Measurements from ENCODE around the gene PRMT1.

Gene PRMT1

GRCh38 chr19:49665036-49665350, 12.1 kb upstream of the PRMT1 start:
- peak overlapping the region; percentile 85 for H2AFZ ChIP-seq (ENCODE audit: low read length)
- no peak overlapping the region for H3K14ac ChIP-seq (ENCODE audit: low read length)
- peak overlapping the region; percentile 73 to 87 for H3K4me3 ChIP-seq (ENCODE audit: low read length in 2 of 2)
- no peaks in the 10 kb centered on the region for H3K27me3 ChIP-seq (ENCODE audit: control insufficient read depth in 3 of 3, insufficient read depth in 3 of 3, low read depth in 1 of 3, low read length in 3 of 3)
- H3K36me3 ChIP-seq (replicated peaks in 1 of 2; ENCODE audit: control insufficient read depth in 2 of 2, insufficient read depth in 2 of 2, low read length in 2 of 2), result peaks cover 34 to 56% of the 10 kb centered on the region in 2 donors
- H3K18ac ChIP-seq (ENCODE audit: low read length), result peak overlapping the region; percentile 94
- H2BK15ac ChIP-seq (ENCODE audit: low read length), result no peak overlapping the region
- WGBS, 2 donors (ENCODE audit: extremely low coverage in 2 of 2, insufficient read length in 2 of 2, insufficient replicate concordance in 1 of 2), result no CpG with 5 or more reads among the region's 7 CpGs
- peak overlapping the region; percentile 95 for H3K4me2 ChIP-seq (ENCODE audit: insufficient read depth, low read length, poor library complexity, severe bottlenecking)
- no peak overlapping the region for H2AK5ac ChIP-seq (ENCODE audit: low read depth, low read length)
- no peak overlapping the region for H2BK5ac ChIP-seq (ENCODE audit: low read length)
- peaks cover 2 to 3% of the 10 kb centered on the region in 2 donors for H3K9me3 ChIP-seq (replicated peaks in 1 of 2; ENCODE audit: control insufficient read depth in 2 of 2, insufficient read depth in 1 of 2, low read depth in 1 of 2, low read length in 2 of 2)
- H4K8ac ChIP-seq (ENCODE audit: low read depth, low read length), result no peak overlapping the region
- no peak overlapping the region for H3K23ac ChIP-seq (ENCODE audit: low read depth, low read length, poor library complexity)
- DNase-seq (ENCODE audit: low spot score), result no peak
- peaks cover 3 to 10% of the 10 kb centered on the region in 2 donors for H3K4me1 ChIP-seq (ENCODE audit: control insufficient read depth in 2 of 2, insufficient read depth in 1 of 2, low read depth in 1 of 2, low read length in 2 of 2)
- H3K79me1 ChIP-seq (ENCODE audit: low read depth, low read length), result peaks cover 8% of the 10 kb centered on the region
- H3K27ac ChIP-seq (replicated peaks; ENCODE audit: low read length), result no peak overlapping the region
- H3K4ac ChIP-seq (ENCODE audit: low read length), result no peak overlapping the region
- H3K9ac ChIP-seq (ENCODE audit: low read depth, low read length, poor library complexity), result peak overlapping the region; percentile 98
- H2BK12ac ChIP-seq (ENCODE audit: low read length), result no peak overlapping the region
- H2BK120ac ChIP-seq (ENCODE audit: low read depth, low read length), result no peak overlapping the region
- no peak overlapping the region for H4K91ac ChIP-seq (ENCODE audit: low read depth, low read length, poor library complexity)

GRCh38 chr19:49665351-49666119, 11.5 kb upstream of the PRMT1 start, which contains the start of the genes BCL2L12 and IRF3:
Gene BCL2L12 (plus strand): TSS chr19:49665933. CDS start chr19:49666693, 760 bp downstream.
Gene IRF3 (minus strand): TSS chr19:49665857. CDS start chr19:49664838, 1,019 bp downstream.
- Histone ChIP-seq H4K91ac (ENCODE audit: low read depth, low read length, poor library complexity) (no peak within 1 kb of the TSS), H3K23ac (ENCODE audit: low read depth, low read length, poor library complexity) (peak within 1 kb of the TSS; percentile 83), H2BK120ac (ENCODE audit: low read depth, low read length) (no peak within 1 kb of the TSS), H3K27ac (replicated peaks; ENCODE audit: low read length) (peak within 1 kb of the TSS; percentile 74), H4K8ac (ENCODE audit: low read depth, low read length) (no peak within 1 kb of the TSS), H3K36me3 (replicated peaks in 1 of 2; ENCODE audit: control insufficient read depth in 2 of 2, insufficient read depth in 2 of 2, low read length in 2 of 2) (peaks cover 32 to 54% of the 10 kb centered on the region in 2 donors), H2BK5ac (ENCODE audit: low read length) (no peak within 1 kb of the TSS), H2BK12ac (ENCODE audit: low read length) (no peak within 1 kb of the TSS), H3K9ac (ENCODE audit: low read depth, low read length, poor library complexity) (peak within 1 kb of the TSS; percentile 98), H3K18ac (ENCODE audit: low read length) (peak within 1 kb of the TSS; percentile 94), H3K14ac (ENCODE audit: low read length) (no peak within 1 kb of the TSS), H3K9me3 (replicated peaks in 1 of 2; ENCODE audit: control insufficient read depth in 2 of 2, insufficient read depth in 1 of 2, low read depth in 1 of 2, low read length in 2 of 2) (no peaks in the 10 kb centered on the region), H3K4me3 (ENCODE audit: low read length in 2 of 2) (peak within 1 kb of the TSS; percentile 73 to 87), H3K4me2 (ENCODE audit: insufficient read depth, low read length, poor library complexity, severe bottlenecking) (peak within 1 kb of the TSS; percentile 95), H2AK5ac (ENCODE audit: low read depth, low read length) (no peak within 1 kb of the TSS), H3K4ac (ENCODE audit: low read length) (no peak within 1 kb of the TSS), H3K79me1 (ENCODE audit: low read depth, low read length) (peaks cover 8% of the 10 kb centered on the region), H3K27me3 (ENCODE audit: control insufficient read depth in 3 of 3, insufficient read depth in 3 of 3, low read depth in 1 of 3, low read length in 3 of 3) (no peaks in the 10 kb centered on the region), H3K4me1 (ENCODE audit: control insufficient read depth in 2 of 2, insufficient read depth in 1 of 2, low read depth in 1 of 2, low read length in 2 of 2) (peaks cover 3 to 10% of the 10 kb centered on the region in 2 donors), H2BK15ac (ENCODE audit: low read length) (no peak within 1 kb of the TSS), H2AFZ (ENCODE audit: low read length) (peak within 1 kb of the TSS; percentile 85)
- DNase-seq (ENCODE audit: low spot score), result peak; percentile 94
- WGBS, 2 donors (ENCODE audit: extremely low coverage in 2 of 2, insufficient read length in 2 of 2, insufficient replicate concordance in 1 of 2), result no CpG with 5 or more reads among the region's 50 CpGs

GRCh38 chr19:49666120-49666444, 11.0 kb upstream of the PRMT1 start:
- peaks cover 3 to 10% of the 10 kb centered on the region in 2 donors for H3K4me1 ChIP-seq (ENCODE audit: control insufficient read depth in 2 of 2, insufficient read depth in 1 of 2, low read depth in 1 of 2, low read length in 2 of 2)
- H4K91ac ChIP-seq (ENCODE audit: low read depth, low read length, poor library complexity), result no peak overlapping the region
- H3K23ac ChIP-seq (ENCODE audit: low read depth, low read length, poor library complexity), result no peak overlapping the region
- no peaks in the 10 kb centered on the region for H3K27me3 ChIP-seq (ENCODE audit: control insufficient read depth in 3 of 3, insufficient read depth in 3 of 3, low read depth in 1 of 3, low read length in 3 of 3)
- no peak overlapping the region for H4K8ac ChIP-seq (ENCODE audit: low read depth, low read length)
- H2AK5ac ChIP-seq (ENCODE audit: low read depth, low read length), result no peak overlapping the region
- H3K4me2 ChIP-seq (ENCODE audit: insufficient read depth, low read length, poor library complexity, severe bottlenecking), result peak overlapping the region; percentile 74
- WGBS, 2 donors (ENCODE audit: extremely low coverage in 2 of 2, insufficient read length in 2 of 2, insufficient replicate concordance in 1 of 2), result no CpG with 5 or more reads among the region's 9 CpGs
- peak overlapping the region; percentile 68 for H3K18ac ChIP-seq (ENCODE audit: low read length)
- peaks cover 29 to 53% of the 10 kb centered on the region in 2 donors for H3K36me3 ChIP-seq (replicated peaks in 1 of 2; ENCODE audit: control insufficient read depth in 2 of 2, insufficient read depth in 2 of 2, low read length in 2 of 2)
- DNase-seq (ENCODE audit: low spot score), result no peak
- no peaks in the 10 kb centered on the region for H3K9me3 ChIP-seq (replicated peaks in 1 of 2; ENCODE audit: control insufficient read depth in 2 of 2, insufficient read depth in 1 of 2, low read depth in 1 of 2, low read length in 2 of 2)
- H2BK5ac ChIP-seq (ENCODE audit: low read length), result no peak overlapping the region
- peak overlapping the region; percentile 73 to 85 for H3K4me3 ChIP-seq (ENCODE audit: low read length in 2 of 2)
- H2BK12ac ChIP-seq (ENCODE audit: low read length), result no peak overlapping the region
- peaks cover 8% of the 10 kb centered on the region for H3K79me1 ChIP-seq (ENCODE audit: low read depth, low read length)
- no peak overlapping the region for H3K4ac ChIP-seq (ENCODE audit: low read length)
- H2AFZ ChIP-seq (ENCODE audit: low read length), result peak overlapping the region; percentile 85
- H2BK120ac ChIP-seq (ENCODE audit: low read depth, low read length), result no peak overlapping the region
- H3K9ac ChIP-seq (ENCODE audit: low read depth, low read length, poor library complexity), result peak overlapping the region; percentile 37
- H2BK15ac ChIP-seq (ENCODE audit: low read length), result no peak overlapping the region
- no peak overlapping the region for H3K14ac ChIP-seq (ENCODE audit: low read length)
- no peak overlapping the region for H3K27ac ChIP-seq (replicated peaks; ENCODE audit: low read length)

GRCh38 chr19:49667473-49667872, 9.6 kb upstream of the PRMT1 start:
- Histone ChIP-seq H3K4ac (ENCODE audit: low read length) (no peak overlapping the region), H3K18ac (ENCODE audit: low read length) (no peak overlapping the region), H3K79me1 (ENCODE audit: low read depth, low read length) (peaks cover 8% of the 10 kb centered on the region), H2AK5ac (ENCODE audit: low read depth, low read length) (no peak overlapping the region), H3K4me2 (ENCODE audit: insufficient read depth, low read length, poor library complexity, severe bottlenecking) (no peak overlapping the region), H3K27me3 (ENCODE audit: control insufficient read depth in 3 of 3, insufficient read depth in 3 of 3, low read depth in 1 of 3, low read length in 3 of 3) (no peaks in the 10 kb centered on the region), H3K4me3 (ENCODE audit: low read length in 2 of 2) (peak overlapping the region in 1 of 2 donors; percentile 7), H3K27ac (replicated peaks; ENCODE audit: low read length) (no peak overlapping the region), H3K9me3 (replicated peaks in 1 of 2; ENCODE audit: control insufficient read depth in 2 of 2, insufficient read depth in 1 of 2, low read depth in 1 of 2, low read length in 2 of 2) (no peaks in the 10 kb centered on the region), H2BK120ac (ENCODE audit: low read depth, low read length) (no peak overlapping the region), H2BK5ac (ENCODE audit: low read length) (no peak overlapping the region), H3K9ac (ENCODE audit: low read depth, low read length, poor library complexity) (no peak overlapping the region), H3K4me1 (ENCODE audit: control insufficient read depth in 2 of 2, insufficient read depth in 1 of 2, low read depth in 1 of 2, low read length in 2 of 2) (peaks cover 3 to 15% of the 10 kb centered on the region in 2 donors), H2BK15ac (ENCODE audit: low read length) (no peak overlapping the region), H3K14ac (ENCODE audit: low read length) (no peak overlapping the region), H2AFZ (ENCODE audit: low read length) (no peak overlapping the region), H3K23ac (ENCODE audit: low read depth, low read length, poor library complexity) (no peak overlapping the region), H4K8ac (ENCODE audit: low read depth, low read length) (no peak overlapping the region), H4K91ac (ENCODE audit: low read depth, low read length, poor library complexity) (no peak overlapping the region), H2BK12ac (ENCODE audit: low read length) (no peak overlapping the region), H3K36me3 (replicated peaks in 1 of 2; ENCODE audit: control insufficient read depth in 2 of 2, insufficient read depth in 2 of 2, low read length in 2 of 2) (peaks cover 20 to 42% of the 10 kb centered on the region in 2 donors)
- no CpG with 5 or more reads among the region's 2 CpGs for WGBS, 2 donors (ENCODE audit: extremely low coverage in 2 of 2, insufficient read length in 2 of 2, insufficient replicate concordance in 1 of 2)
- no peak for DNase-seq (ENCODE audit: low spot score)

Data from neuronal stem cell (in vitro differentiated cells).